WTC11 (cell line): ENCODE results near the gene ZFX. TPM values are rescaled to one million over a fixed set of nuclear protein-coding genes. Genes with fewer than 3 reads are reported as not detected.

Experiments
- ATAC-seq: fragments of 200-7000 bp; cut with Tn5 transposase; 2 replicates; pipeline ENCODE4 v1.10.0; 2021; ENCODE audit warnings: mild to moderate bottlenecking, moderate library complexity
- CTCF ChIA-PET: fragments of 300-600 bp; sonication (Branson Sonifier 250); formaldehyde crosslinking; loops from one replicate; lab custom pipeline; 2021; ENCODE audit warnings: antibody characterized with exemption; lab: Charles Lee
- POLR2A ChIA-PET: fragments of 350-600 bp; sonication (Branson Sonifier 250); formaldehyde crosslinking; loops from one replicate; lab custom pipeline; 2021; ENCODE audit warnings: antibody characterized with exemption; lab: Charles Lee
- DNase-seq: peaks from one replicate; pipeline ENCODE4 v3.0.0; 2021; ENCODE audit warnings: low spot score
- H3K27ac Mint-ChIP-seq: 2 replicates; pipeline ENCODE4 v1.8.0; 2021; ENCODE audit warnings: mixed read lengths
- H3K27me3 Mint-ChIP-seq: 2 replicates; pipeline ENCODE4 v1.8.0; 2021; ENCODE audit warnings: low read depth, mild to moderate bottlenecking, moderate library complexity, mixed read lengths
- H3K36me3 Mint-ChIP-seq: 2 replicates; pipeline ENCODE4 v1.8.0; 2021; ENCODE audit warnings: mixed read lengths
- H3K4me1 Mint-ChIP-seq: 2 replicates; pipeline ENCODE4 v1.8.0; 2022; ENCODE audit warnings: mixed read lengths
- H3K4me3 Mint-ChIP-seq: 2 replicates; pipeline ENCODE4 v1.8.0; 2021; ENCODE audit warnings: mild to moderate bottlenecking, moderate library complexity, mixed read lengths
- H3K9me3 Mint-ChIP-seq: 2 replicates; pipeline ENCODE4 v1.8.0; 2021; ENCODE audit warnings: mixed read lengths
- FOXP4 ChIP-seq: sonication (generic); formaldehyde crosslinking; IDR thresholded peaks from 2 replicates; pipeline ENCODE4 v1.8.0; 2022; ENCODE audit warnings: mild to moderate bottlenecking, missing genetic modification reagents
- KAT7 ChIP-seq: sonication (generic); formaldehyde crosslinking; IDR thresholded peaks from 2 replicates; pipeline ENCODE4 v1.8.1; 2023; ENCODE audit warnings: missing genetic modification reagents, mild to moderate bottlenecking, borderline replicate concordance
- MYBL2 ChIP-seq: sonication (generic); formaldehyde crosslinking; IDR thresholded peaks from 2 replicates; pipeline ENCODE4 v1.8.1; 2023; ENCODE audit warnings: mild to moderate bottlenecking, moderate library complexity, missing genetic modification reagents
- NFE2L1 ChIP-seq: sonication (generic); formaldehyde crosslinking; IDR thresholded peaks from 2 replicates; pipeline ENCODE4 v1.8.1; 2023; ENCODE audit warnings: missing genetic modification reagents
- SMAD3 ChIP-seq: sonication (generic); formaldehyde crosslinking; IDR thresholded peaks from 2 replicates; pipeline ENCODE4 v1.8.0; 2022; ENCODE audit warnings: missing genetic modification reagents, mild to moderate bottlenecking, borderline replicate concordance
- SOX15 ChIP-seq: fragments of 250-450 bp; sonication (Bioruptor Pico); IDR thresholded peaks from 2 replicates; pipeline ENCODE4 v1.9.0; 2021; ENCODE audit warnings: mild to moderate bottlenecking
- SP1 ChIP-seq: sonication (generic); formaldehyde crosslinking; conservative IDR thresholded peaks from 2 replicates; pipeline ENCODE4 v1.8.1; 2022; ENCODE audit warnings: missing genetic modification reagents
- USF2 ChIP-seq: sonication (generic); formaldehyde crosslinking; IDR thresholded peaks from 2 replicates; pipeline ENCODE4 v1.8.1; 2023; ENCODE audit warnings: mild to moderate bottlenecking, missing genetic modification reagents, moderate library complexity
- ZBTB21 ChIP-seq: sonication (generic); formaldehyde crosslinking; IDR thresholded peaks from 2 replicates; pipeline ENCODE4 v1.8.1; 2023; ENCODE audit warnings: mild to moderate bottlenecking, missing genetic modification reagents, borderline replicate concordance
- ZNF671 ChIP-seq: fragments of 250-450 bp; sonication (Bioruptor Pico); IDR thresholded peaks from 2 replicates; pipeline ENCODE4 v1.8.0; 2021; ENCODE audit warnings: mild to moderate bottlenecking
- total RNA-seq: library from RNA; stranded (reverse); gene quantifications from 3 replicates; pipeline ENCODE4 v1.2.3, GENCODE V29; 2021
- TF ChIP-seq, protein P1 (sequence below): sonication (generic); formaldehyde crosslinking; IDR thresholded peaks from 2 replicates; pipeline ENCODE4 v1.8.0; 2023; ENCODE audit warnings: missing genetic modification reagents
- TF ChIP-seq, protein P2 (sequence below): sonication (generic); formaldehyde crosslinking; IDR thresholded peaks from 2 replicates; pipeline ENCODE4 v1.8.0; 2023; ENCODE audit warnings: mild to moderate bottlenecking, missing genetic modification reagents
- TF ChIP-seq, protein P3 (sequence below): sonication (generic); formaldehyde crosslinking; IDR thresholded peaks from 2 replicates; pipeline ENCODE4 v1.8.1; 2023; ENCODE audit warnings: mild to moderate bottlenecking, moderate library complexity, missing genetic modification reagents

Gene ZFX
- total RNA-seq, 1 experiment from 2014 or later = 19.3 TPM

GRCh38 chrX:24145303-24146186 is 4.0 kb upstream of the ZFX start:
- Mint-ChIP-seq H3K4me1 (peaks cover 36% of the 10 kb centered on the region), H3K36me3 (no peaks in the 10 kb centered on the region), H3K27me3 (no peaks in the 10 kb centered on the region), H3K4me3 (no peak overlapping the region), H3K27ac (no peak overlapping the region), H3K9me3 (no peaks in the 10 kb centered on the region)
- no peak for ATAC-seq
- ChIA-PET POLR2A (no interaction called here), CTCF (no interaction called here)
- DNase-seq = no peak
- TF ChIP-seq SMAD3 (CRISPR knock-in tag) (no peak), NFE2L1 (no peak), SOX15 (CRISPR knock-in tag) (no peak), ZBTB21 (CRISPR knock-in tag) (no peak), ZNF671 (CRISPR knock-in tag) (no peak), SP1 (CRISPR knock-in tag) (no peak)
- TF ChIP-seq, protein P1, sequence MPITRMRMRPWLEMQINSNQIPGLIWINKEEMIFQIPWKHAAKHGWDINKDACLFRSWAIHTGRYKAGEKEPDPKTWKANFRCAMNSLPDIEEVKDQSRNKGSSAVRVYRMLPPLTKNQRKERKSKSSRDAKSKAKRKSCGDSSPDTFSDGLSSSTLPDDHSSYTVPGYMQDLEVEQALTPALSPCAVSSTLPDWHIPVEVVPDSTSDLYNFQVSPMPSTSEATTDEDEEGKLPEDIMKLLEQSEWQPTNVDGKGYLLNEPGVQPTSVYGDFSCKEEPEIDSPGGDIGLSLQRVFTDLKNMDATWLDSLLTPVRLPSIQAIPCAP = no peak

- ChIA-PET POLR2A (no interaction called here), CTCF (interaction anchor here (0.7 kb wide), 1 partner anchor 156 kb away, joined by 4 read pairs; no protein-coding TSS in a partner anchor)
- H3K27me3 Mint-ChIP-seq = no peaks in the 10 kb centered on the region
- H3K9me3 Mint-ChIP-seq = no peaks in the 10 kb centered on the region
- no peak overlapping the region for H3K4me3 Mint-ChIP-seq
- no peak for DNase-seq
- no peaks in the 10 kb centered on the region for H3K36me3 Mint-ChIP-seq
- ATAC-seq = no peak
- TF ChIP-seq MYBL2 (CRISPR knock-in tag) = no peak
- no peak for TF ChIP-seq FOXP4 (CRISPR knock-in tag)
- TF ChIP-seq, protein P2, sequence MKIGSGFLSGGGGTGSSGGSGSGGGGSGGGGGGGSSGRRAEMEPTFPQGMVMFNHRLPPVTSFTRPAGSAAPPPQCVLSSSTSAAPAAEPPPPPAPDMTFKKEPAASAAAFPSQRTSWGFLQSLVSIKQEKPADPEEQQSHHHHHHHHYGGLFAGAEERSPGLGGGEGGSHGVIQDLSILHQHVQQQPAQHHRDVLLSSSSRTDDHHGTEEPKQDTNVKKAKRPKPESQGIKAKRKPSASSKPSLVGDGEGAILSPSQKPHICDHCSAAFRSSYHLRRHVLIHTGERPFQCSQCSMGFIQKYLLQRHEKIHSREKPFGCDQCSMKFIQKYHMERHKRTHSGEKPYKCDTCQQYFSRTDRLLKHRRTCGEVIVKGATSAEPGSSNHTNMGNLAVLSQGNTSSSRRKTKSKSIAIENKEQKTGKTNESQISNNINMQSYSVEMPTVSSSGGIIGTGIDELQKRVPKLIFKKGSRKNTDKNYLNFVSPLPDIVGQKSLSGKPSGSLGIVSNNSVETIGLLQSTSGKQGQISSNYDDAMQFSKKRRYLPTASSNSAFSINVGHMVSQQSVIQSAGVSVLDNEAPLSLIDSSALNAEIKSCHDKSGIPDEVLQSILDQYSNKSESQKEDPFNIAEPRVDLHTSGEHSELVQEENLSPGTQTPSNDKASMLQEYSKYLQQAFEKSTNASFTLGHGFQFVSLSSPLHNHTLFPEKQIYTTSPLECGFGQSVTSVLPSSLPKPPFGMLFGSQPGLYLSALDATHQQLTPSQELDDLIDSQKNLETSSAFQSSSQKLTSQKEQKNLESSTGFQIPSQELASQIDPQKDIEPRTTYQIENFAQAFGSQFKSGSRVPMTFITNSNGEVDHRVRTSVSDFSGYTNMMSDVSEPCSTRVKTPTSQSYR (CRISPR knock-in tag) = no peak
- peaks cover 41% of the 10 kb centered on the region for H3K4me1 Mint-ChIP-seq
- H3K27ac Mint-ChIP-seq = peak overlapping the region; percentile 90
Observed at GRCh38 chrX:24146283-24146949, 3.1 kb upstream of the ZFX start.

DNA sequence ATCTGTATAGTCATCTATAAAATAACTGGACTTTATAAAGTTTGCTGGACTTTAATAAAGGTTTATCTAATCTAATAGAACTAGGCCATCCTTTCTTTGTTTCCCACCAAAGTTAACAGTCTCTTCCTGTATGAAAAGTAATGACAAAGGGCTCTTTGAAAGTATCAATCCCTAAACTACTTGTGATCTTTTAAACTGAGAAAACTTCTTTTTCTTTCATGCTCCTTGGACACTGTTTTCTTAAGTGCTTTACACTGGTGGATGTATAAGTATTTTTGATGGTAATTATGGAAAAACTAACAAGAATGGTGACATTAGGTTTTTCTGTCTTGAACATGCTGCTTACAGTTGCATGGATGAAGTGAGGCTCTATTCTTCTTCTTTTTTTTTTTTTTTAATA is 2.4 kb upstream of the ZFX start:
- CTCF ChIA-PET = no interaction called here
- TF ChIP-seq USF2 (CRISPR knock-in tag) = no peak
- TF ChIP-seq, protein P3, sequence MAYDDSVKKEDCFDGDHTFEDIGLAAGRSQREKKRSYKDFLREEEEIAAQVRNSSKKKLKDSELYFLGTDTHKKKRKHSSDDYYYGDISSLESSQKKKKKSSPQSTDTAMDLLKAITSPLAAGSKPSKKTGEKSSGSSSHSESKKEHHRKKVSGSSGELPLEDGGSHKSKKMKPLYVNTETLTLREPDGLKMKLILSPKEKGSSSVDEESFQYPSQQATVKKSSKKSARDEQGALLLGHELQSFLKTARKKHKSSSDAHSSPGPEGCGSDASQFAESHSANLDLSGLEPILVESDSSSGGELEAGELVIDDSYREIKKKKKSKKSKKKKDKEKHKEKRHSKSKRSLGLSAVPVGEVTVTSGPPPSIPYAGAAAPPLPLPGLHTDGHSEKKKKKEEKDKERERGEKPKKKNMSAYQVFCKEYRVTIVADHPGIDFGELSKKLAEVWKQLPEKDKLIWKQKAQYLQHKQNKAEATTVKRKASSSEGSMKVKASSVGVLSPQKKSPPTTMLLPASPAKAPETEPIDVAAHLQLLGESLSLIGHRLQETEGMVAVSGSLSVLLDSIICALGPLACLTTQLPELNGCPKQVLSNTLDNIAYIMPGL (CRISPR knock-in tag) = no peak
- no peak for TF ChIP-seq KAT7
- no peak for TF ChIP-seq FOXP4 (CRISPR knock-in tag)
- TF ChIP-seq SMAD3 (CRISPR knock-in tag) = no peak
- ATAC-seq (no peak), DNase-seq (no peak)
- Mint-ChIP-seq H3K27me3 (no peaks in the 10 kb centered on the region), H3K27ac (peak overlapping the region; percentile 54), H3K4me1 (peaks cover 46% of the 10 kb centered on the region), H3K9me3 (no peaks in the 10 kb centered on the region), H3K4me3 (0 out of 2 replicates have a peak overlapping the region, but pooled peaks have one; percentile 6), H3K36me3 (0 out of 2 replicates have a peak, but pooled peaks cover 2% of the 10 kb centered on the region)
- POLR2A ChIA-PET = no interaction called here
